Measurements from ENCODE around the gene SCN5A.

DNA sequence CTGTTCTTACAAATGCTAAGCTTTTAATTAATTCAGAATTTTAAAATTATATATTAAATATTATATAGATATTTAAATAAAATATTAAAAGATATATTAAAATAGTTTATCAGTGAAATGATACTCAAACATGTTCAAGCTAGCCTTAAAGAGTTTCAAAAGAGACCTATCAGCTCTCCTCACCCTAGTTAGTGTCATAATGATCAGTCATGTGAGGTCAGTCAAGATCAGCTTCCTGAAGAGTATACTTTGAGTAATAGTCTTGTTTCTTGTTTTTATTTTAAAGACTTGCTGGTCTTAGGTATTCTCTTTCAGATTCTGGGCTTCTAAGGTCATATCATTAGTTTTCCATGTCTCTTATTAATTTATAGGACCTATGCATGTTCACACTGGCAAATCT is 138.9 kb downstream of the SCN5A start:
- TF ChIP-seq, protein P1, sequence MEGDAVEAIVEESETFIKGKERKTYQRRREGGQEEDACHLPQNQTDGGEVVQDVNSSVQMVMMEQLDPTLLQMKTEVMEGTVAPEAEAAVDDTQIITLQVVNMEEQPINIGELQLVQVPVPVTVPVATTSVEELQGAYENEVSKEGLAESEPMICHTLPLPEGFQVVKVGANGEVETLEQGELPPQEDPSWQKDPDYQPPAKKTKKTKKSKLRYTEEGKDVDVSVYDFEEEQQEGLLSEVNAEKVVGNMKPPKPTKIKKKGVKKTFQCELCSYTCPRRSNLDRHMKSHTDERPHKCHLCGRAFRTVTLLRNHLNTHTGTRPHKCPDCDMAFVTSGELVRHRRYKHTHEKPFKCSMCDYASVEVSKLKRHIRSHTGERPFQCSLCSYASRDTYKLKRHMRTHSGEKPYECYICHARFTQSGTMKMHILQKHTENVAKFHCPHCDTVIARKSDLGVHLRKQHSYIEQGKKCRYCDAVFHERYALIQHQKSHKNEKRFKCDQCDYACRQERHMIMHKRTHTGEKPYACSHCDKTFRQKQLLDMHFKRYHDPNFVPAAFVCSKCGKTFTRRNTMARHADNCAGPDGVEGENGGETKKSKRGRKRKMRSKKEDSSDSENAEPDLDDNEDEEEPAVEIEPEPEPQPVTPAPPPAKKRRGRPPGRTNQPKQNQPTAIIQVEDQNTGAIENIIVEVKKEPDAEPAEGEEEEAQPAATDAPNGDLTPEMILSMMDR (IDR thresholded peaks at IDR 0.05): no peak
- TF ChIP-seq POLR2A (IDR thresholded peaks at IDR 0.05): no peak
- no peak for TF ChIP-seq EP300 (IDR thresholded peaks at IDR 0.05)
